Fibroblast of lung (primary cell): Measurements from ENCODE around the gene PREP.

Source experiments
- EZH2 ChIP-seq: IDR thresholded peaks from 2 replicates; pipeline ENCODE4 v1.5.1; 2012; ENCODE audit warnings: low read length, control low read depth, mild to moderate bottlenecking; ENCODE audit errors: missing control alignments
- TF ChIP-seq, protein P1 (sequence below), 2 donors: IDR thresholded peaks in 1 of 2; conservative IDR thresholded peaks in 1 of 2; 1 replicate in 1 of 2; 2 replicates in 1 of 2; pipeline ENCODE4 v1.5.1; 2011 to 2012; ENCODE audit warnings: low read length in 2 of 2, control low read depth in 1 of 2, inconsistent platforms in 1 of 2, low read depth in 1 of 2, mild to moderate bottlenecking in 1 of 2

- TF ChIP-seq, protein P1, sequence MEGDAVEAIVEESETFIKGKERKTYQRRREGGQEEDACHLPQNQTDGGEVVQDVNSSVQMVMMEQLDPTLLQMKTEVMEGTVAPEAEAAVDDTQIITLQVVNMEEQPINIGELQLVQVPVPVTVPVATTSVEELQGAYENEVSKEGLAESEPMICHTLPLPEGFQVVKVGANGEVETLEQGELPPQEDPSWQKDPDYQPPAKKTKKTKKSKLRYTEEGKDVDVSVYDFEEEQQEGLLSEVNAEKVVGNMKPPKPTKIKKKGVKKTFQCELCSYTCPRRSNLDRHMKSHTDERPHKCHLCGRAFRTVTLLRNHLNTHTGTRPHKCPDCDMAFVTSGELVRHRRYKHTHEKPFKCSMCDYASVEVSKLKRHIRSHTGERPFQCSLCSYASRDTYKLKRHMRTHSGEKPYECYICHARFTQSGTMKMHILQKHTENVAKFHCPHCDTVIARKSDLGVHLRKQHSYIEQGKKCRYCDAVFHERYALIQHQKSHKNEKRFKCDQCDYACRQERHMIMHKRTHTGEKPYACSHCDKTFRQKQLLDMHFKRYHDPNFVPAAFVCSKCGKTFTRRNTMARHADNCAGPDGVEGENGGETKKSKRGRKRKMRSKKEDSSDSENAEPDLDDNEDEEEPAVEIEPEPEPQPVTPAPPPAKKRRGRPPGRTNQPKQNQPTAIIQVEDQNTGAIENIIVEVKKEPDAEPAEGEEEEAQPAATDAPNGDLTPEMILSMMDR (conservative IDR thresholded peaks at IDR 0.05 in 1 of 2, IDR thresholded peaks at IDR 0.05 in 1 of 2; ENCODE audit: low read depth in 1 of 2, low read length in 2 of 2) = no peak
- TF ChIP-seq EZH2 = no peak
Observed at GRCh38 chr6:105301072-105301503, 101.8 kb downstream of the PREP start.
